NCI-H1417 treated with DMSO at 0.1 percent for 48 hours (cell line): ENCODE data around the gene UMOD.
"Not testable (repeated sequence)": the region's sequence is repeated elsewhere in the genome, so short reads cannot be mapped to it uniquely, and the experiment has no call there.

Experiments
- DNase-seq: peaks from one replicate; lab custom pipeline; 2025; lab: John Stamatoyannopoulos, UW

UMOD gene

DNA sequence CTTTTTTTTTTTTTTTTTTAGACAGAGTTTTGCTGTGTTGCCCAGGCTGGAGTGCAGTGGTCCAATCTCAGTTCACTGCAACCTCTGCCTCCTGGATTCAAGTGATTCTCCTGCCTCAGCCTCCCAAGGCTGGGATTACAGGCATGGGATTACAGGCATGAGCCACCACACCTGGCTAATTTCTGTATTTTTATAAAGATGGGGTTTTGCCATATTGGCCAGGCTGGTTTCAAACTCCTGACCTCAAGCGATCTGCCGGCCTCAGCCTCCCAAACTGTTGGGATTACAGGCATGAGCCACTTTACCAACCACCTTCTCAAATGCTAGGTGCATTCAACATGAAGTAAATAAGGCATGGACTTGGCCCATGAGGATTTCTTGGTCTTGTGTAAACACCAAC lies 31.5 kb downstream of the UMOD start:
- not testable (repeated sequence) for DNase-seq

DNA sequence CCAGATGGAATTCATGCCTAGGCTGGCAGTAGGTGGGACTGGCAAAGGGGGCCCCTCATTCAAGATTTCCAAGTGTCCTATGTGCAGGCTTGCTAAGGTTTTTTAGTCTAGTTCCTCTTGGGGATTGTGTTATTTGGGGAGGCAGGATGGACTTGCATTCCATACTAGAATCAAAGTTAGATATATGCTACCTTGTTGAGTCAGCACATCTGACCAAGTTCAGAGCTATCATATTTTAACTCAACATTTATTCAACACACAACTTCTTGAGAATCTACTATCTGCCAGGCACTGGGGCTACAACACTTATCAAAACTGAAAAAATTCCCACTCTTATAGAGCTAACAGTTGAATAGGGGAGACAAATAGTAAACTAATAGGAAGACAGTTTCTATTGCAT lies 31.9 kb downstream of the UMOD start:
- no peak for DNase-seq

DNA sequence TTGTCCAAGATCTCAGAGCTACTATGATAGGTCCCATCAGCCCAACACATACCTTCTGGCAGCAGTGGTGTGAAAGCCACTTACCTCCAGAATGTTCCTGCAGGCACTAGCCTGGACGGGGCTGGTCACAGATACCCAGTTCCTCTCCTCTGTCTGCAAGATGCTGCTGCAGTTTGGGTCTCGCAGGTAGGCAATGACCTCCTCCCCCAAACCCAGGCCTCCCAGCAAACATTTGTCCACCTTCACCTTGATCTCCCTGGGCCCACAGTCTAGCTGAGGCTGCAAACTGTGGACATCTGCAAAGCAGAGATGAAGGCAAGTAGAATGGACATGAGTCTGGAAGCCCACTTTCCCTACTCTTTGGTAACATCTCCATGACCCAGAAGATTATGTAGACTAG lies 32.3 kb downstream of the UMOD start:
- DNase-seq, result no peak

DNA sequence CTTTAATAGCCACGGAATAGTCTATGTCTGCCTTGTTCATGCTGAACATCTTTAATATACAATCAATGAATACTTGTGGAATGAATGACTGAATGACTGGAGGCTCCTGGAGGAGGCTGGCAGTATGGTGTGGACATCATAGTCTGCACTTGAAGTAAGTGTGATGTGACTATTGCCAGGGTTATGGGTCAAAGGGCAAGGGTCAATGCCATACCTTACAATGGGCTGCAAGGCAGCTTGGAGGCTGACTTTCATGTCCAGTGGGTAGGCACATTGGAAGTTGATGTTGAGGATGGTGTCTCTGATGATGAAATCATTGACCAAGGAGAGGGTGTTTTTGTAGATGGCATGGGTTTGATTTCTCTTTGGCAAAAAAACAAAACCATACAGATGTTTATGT lies 33.1 kb downstream of the UMOD start:
- no peak for DNase-seq

DNA sequence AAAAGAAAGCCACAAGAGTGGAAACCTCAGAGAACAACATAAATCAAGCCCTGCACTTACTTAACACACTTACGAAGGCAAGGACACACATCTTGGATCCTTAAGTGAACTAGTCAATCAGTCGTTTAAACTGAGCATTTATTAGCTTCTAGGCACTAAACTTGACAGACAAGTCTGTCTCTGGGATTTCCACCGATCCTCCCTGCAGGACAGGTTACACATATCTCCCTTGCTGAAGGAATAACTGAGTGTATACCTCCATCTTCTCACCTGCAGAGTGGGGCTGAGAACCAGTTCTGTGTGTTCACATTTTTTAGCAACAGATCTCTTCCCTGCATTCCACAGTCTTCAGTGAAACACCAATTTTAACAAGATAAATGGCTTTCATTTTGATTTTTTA lies 34.1 kb downstream of the UMOD start:
- no peak for DNase-seq

DNA sequence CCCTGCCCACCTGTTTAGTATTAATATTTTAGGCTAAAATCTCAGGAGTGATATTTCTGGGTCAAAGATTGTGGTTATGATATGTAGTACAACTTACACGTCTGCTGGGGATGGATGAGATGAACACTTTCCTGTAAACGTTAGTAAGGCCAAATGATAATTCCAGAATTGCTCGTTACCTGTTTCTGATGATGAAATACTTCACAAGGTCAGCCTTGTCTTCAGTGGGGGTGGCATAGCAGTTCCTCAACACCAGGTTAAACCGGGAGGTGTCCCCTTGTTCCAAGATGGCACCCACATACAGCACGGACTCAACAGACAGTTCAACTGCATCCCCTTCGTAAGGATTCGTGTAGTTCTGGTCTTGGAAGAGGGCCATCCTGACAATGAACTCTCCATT lies 34.5 kb downstream of the UMOD start:
- DNase-seq, result no peak

DNA sequence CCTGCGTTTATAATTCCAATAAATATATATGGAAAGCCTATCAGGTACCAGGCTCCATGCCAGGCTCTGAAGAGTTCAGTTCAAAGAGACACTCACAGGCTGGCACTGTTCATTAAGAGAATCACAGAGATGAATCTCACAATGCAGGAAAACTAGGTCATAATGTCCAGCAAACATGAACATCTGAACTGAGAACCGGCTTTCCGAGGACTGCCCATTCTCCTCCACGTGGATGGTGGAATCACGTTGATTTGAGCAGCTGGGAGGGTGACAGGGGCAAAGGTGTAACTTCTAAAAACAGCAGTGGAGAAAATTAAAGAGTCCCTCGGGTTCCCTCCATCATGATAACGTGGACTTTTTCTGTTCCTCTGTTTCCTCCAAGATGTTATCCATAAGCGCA lies 35.4 kb downstream of the UMOD start:
- no peak for DNase-seq

DNA sequence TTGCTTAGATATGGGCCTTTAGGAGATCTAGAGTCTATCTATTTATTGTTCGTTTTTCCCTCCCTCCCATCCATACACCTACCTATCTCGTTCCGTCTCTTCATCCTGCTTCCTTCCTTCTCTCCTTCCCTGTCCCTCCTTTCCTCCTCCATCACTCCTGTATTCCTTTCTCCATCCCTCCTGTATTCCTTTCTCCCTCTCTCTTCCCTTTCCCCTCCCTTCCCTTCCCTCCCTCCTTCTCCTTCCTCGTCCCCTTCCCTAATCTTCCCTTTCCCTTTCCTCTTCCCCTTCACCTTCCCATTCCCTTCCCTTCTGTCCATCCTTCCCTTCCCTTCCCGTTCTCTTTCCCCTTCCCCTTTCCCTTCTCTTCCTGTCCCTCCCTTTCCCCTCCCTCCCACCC lies 35.8 kb downstream of the UMOD start:
- DNase-seq, result no peak

DNA sequence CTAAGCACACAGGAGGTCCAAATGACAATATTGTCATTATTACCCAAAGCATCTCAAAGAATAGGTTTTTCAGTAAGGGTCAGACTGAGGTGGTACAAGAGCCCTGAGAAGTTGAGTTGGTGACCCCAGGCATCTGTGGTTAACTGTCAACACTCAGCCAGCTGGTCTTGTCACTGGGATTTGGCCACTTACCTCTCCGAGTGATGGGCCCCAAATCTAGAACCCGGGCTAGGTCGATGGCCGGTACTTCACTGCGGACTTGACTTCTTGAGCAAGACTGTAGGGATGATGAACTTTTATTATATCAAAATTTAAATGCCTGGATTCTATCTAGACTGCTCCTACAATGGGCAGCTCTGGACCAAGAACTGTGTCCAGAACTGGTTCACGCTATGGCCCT lies 36.8 kb downstream of the UMOD start:
- no peak for DNase-seq

DNA sequence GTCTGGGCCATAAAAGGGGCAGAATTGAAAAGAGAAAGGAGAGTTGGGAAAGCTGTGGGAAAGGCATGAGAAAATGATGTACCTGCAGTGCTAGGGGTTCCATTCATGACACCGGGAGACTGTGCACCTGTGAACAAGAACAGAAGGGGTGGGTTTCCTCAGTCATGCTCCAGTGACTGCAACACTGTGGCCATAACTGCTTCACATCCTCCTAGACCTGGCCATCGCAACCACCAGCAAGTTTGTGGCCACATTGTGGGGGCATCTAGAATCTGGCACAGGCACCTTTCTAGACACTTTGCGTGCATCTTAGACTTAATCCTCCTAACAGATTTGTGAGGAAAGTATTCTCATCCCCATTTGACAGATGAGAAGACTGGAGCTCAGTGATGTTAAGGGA lies 37.9 kb downstream of the UMOD start:
- DNase-seq, result no peak

DNA sequence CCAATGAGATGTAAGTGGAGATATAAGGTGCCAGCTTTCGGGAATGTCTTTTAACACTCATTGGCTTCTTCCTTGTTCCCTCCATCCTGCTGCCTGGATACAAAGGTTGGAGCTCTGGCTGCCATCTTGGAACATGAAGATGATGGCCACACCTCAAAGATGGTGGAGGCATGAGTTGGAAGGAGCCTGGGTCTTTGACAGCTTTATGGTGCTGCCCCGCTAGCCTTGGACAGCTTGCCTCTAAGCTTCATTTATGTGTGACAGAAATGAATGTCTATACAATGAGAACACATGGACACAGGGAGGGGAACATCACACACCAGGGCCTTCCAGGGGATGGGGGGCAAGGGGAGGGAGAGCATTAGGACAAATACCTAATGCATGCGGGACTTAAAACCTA lies 38.8 kb downstream of the UMOD start:
- DNase-seq, result no peak

DNA sequence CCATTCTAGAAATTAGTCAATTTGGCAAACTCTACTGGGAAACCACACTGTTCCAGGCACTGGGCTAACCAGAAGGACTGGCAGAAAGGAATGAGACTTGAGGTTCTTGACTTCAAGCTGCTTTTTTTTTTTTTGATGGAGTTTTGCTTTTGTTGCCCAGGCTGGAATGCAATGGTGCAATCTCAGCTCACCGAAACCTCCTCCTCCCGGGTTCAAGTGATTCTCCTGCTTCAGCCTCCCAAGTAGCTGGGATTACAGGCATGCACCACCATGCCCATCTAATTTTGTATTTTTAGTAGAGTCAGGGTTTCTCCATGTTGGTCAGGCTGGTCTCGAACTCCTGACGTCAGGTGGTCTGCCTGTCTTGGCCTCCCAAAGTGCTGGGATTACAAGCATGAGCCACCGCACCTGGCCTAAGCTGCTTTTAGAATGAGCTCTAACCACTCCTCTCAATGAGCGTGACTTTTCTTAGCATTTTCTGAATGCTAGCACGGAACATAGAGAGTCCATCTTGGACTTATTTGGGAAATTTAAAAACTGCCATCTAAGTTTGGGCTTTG lies 39.9 kb downstream of the UMOD start:
- not testable (repeated sequence) for DNase-seq

DNA sequence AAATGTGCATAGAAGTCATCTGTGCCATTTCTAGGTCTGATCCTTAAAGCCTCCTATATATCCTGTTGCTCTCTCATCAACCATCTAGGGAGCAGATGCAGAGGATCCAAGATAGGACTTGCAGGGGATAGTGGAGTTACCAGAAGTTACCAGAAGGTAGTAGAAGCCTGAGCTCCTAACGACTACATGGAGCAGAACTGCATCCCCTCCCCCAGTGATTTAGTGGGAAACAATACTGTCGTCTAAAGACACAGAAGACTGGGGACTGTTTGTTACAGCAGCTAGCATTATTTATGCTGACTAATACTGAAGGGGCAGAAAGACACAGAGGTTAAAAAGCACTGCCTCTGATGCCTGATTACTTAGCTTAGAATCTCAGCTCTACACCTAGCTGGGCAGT lies 41.0 kb downstream of the UMOD start:
- no peak for DNase-seq

DNA sequence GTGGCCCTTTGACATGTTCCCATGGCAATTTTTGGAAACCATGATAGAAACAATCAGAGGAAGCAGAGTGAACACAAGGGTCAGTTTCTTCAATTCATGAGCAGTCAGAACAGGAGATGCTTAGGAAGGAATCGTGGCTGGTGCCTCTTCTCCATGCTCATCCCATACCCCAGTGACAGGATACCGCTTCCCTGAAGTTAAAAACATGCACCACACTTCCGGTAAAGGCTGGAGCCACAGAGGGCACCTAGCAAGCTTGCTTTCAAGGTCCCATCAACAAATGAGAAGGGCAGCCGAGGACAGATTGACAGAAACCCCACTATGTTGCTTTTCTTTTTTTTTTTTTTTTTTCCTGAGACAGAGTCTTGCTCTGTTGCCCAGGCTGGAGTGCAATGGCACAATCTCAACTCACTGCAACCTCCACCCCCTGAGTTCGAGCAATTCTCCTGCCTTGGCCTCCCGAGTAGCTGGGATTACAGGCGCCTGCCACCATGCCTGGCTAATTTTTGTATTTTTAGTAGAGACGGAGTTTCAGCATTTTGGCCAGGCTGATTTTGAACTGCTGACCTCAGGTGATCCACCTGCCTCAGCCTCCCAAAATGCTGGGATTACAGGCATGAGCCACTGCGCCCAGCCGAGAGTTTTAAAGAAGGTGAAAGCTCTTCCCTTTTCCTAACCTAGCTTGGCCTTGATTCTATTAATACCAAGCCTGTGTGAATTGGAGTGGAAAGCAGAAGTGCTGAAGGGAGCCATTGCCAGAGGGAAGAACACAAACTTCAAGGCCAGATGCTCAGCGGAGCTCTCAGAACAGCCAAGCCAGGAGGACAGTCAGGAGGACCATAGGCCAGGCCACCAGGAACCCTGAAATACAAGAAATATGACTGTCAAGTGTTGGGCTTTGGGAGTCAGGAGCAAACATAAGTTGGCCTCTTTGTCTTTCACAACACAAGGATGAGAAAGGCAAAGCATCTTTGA lies 41.8 kb downstream of the UMOD start:
- DNase-seq, result no peak

DNA sequence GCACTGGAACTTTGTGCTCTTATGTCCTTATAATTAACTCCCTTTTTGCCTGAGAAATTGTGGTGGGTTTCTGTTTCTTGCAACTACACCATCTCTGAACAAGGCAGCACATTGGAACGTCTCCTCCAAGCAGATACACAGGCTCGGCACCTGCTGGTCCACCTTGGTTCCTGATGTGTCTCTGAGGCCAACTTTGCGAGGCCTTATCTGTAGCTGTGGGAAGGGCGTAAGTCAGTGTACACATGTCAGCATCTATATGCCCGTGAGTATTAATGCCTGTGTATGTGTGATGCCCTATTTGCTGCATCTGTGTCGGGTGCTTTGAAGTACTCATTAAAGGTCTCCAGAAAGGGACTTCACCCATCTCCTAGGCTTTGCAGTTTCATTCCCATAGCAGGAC lies 42.7 kb downstream of the UMOD start:
- DNase-seq, result no peak

DNA sequence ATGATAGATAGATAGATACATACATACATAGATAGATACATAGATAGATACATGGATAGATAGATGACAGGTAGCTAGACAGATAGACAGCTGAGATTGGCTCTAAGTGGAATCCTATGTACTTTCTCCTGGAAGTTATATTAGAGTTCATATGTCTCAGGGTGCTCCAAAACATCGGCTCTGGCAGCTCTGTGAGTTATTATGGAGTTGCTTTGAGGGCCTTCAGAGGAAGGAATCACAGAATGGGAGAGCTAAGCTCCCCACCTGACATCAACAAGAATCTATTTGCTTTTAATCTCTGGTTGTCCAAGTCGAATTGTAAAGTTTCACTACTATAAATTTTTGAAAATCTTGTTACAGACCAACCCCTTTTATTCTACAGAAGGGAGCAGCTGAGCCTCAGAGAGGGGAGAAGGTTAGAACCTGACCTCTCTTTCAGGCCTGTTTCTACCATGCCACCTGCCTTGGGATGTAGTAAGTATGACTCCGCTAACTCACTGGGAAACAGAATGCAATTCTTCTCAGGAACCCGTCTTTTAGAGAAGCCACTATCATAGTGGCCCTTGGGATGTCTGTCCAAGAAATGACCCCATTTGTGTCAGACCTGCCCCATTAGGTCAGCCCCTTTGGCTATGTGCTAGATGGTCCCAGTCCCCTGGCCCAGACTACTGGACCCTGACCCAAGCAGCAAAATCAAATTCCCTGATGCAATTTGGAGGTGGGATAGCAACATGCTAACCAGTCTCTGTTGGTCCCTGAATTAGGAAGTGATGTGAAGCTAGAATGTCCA lies 43.5 kb downstream of the UMOD start:
- DNase-seq, result no peak

DNA sequence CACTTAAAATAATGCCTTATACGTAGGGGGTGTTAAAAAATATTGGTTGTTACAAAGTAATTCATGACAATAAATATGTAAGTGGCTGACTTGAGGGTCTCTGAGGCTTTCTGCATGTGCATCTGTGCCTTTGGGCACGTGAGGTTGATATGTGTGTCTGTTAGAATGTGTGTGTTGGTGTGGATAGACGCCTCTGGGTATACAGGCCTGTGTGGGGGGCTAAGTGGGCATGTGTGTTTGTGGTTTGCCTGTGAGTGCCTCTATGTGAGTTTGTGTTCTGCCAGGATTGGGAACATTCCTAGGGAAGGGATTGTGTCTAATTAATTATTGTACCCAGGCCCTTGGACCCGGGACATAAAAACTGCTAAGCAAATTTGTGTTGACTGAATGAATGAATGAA lies 44.2 kb downstream of the UMOD start:
- DNase-seq, result no peak

DNA sequence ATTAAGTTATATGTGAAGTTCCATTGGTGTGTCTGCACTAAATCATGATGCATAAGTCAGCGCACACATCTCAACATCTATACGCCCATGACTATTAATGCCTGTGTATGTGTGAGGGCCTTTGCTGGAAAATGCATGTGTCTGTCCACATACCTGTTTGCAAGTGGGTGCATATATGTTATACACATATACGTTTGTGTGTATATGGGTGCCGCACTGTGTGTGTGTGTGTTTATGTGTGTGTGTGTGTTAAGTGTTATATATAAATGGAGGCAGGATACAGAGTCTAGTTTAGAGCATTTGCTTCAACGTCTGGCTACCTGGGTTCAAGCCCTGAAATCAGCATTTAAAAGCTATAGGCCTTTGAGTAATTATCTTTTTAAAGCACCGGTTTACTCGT lies 44.7 kb downstream of the UMOD start:
- no peak for DNase-seq

DNA sequence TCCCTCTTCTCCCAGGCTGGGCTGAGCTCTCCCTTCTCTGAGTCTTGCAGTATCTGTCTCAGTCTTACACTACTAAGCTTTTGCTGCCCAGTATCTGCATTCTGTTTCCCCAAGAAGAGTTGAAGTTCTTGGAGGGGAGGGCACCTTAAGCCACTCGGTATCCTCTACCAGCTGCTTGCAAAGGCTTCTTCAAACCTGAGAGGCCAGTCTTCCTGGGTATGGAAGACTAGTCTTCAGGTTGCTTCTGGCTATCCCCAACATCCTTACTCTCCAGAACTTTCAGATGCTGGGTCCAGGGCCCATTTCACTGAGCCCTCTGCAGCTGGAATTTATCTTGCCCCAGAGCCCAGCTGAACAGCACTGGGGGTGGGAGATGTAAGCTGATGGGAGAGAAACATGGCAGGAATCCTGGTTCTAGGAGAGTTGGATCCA lies 45.3 kb downstream of the UMOD start:
- DNase-seq, result no peak

DNA sequence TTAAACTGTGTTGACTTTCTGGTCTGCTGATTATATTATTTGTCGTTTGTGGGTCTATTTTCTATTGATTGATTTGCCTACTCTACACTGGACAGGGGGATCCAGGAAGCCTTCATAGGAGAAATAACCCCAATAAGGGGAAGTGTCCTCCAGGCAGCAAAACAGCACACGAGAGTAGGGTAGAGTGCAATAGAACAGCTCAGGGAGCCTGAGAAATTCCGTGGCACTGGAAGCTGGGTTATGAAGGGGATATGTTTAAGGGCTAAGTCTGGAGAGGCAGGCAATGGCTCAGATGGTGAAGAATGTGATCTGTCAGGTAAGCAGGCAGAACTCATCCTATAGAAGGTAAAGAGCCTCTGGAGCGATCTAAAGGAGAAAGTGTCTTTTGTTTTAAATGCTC lies 46.1 kb downstream of the UMOD start:
- no peak for DNase-seq

DNA sequence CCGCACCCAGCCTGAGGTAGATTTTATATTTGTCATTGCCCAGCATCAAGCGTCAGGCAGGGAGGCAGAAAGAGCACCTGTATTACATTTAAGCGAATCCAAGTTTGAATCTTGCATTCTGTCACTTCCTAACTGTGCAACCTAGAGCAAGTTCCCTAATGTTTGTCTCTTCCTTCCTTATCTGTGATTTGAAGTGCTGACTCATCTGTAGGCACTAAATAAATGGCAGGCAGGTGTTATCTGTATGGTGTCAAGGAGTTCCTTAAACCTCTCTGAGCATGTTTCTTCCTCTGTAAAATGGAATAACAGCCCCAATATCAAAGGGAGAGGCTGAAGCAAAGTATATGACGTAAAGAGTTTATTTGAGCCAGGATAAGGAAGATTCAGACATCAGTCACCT lies 49.5 kb downstream of the UMOD start:
- DNase-seq, result no peak

DNA sequence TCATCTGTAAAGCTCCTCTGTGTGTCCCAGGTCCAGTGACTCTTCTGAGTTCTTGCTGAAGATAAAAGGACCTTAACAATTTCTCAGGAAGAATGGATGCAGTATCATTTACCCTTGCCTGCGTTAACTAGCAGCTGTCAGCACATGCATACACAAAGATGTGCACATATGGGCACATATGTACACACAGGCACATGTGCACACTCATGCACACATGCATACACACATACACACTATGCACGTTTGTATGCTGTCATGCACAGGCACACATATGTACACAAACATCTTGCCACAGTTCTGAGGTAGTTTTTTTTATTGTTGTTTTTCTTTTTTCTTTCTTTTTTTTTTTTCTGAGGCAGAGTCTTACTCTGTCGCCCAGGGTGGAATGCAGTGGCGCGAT lies 50.1 kb downstream of the UMOD start:
- DNase-seq, result no peak

DNA sequence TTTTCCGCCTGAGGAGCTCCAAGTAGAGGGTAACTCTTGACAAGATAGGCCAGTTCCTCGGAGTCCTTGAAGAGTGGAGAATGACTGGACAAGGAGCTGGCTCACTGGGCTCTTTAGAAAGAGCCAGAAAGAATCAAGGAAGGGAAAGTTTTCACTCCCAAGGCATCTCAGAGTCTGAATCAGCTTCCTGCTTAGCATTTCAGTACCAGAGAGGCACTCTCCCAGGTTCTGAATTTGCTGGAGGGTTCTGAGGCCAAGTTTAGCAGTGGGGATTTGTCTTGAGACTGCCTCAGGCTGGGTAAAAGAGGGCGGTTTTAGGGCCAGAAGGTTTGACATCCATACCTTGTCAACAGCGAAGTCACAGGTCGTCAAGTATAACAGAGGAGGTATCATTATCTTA lies 50.7 kb downstream of the UMOD start:
- DNase-seq, result no peak
